Bronchial epithelial cell (primary cell): ENCODE data around the gene FIGNL2. TPM values are rescaled to one million over a fixed set of nuclear protein-coding genes. Genes with fewer than 3 reads are reported as not detected.
A peak's percentile ranks its signal among the peaks of the same experiment; 100 is the strongest.

Source experiments
- DNase-seq: peaks from one replicate; pipeline ENCODE4 v3.0.0-alpha.2; 2010; ENCODE audit warnings: low read depth
- FAIRE-seq: peaks from 2 replicates; lab custom pipeline; 2011; peaks lifted over from hg19 to GRCh38; lab: Jason Lieb, UNC
- H3K27me3 ChIP-seq: 2 replicates; pipeline ENCODE4 v1.5.1; 2011; ENCODE audit warnings: low read length; ENCODE audit not compliant: control insufficient read depth, insufficient read depth
- H3K36me3 ChIP-seq: 2 replicates; pipeline ENCODE4 v1.5.1; 2011; ENCODE audit warnings: low read length; ENCODE audit not compliant: control insufficient read depth, insufficient read depth
- H3K4me3 ChIP-seq: 2 replicates; pipeline ENCODE4 v1.5.1; 2011; ENCODE audit warnings: mild to moderate bottlenecking, low read depth, low read length, control low read depth
- CTCF ChIP-seq: IDR thresholded peaks from 2 replicates; pipeline ENCODE4 v1.5.1; 2011; ENCODE audit warnings: mild to moderate bottlenecking, moderate library complexity, low read length, control low read depth, inconsistent platforms; ENCODE audit not compliant: insufficient read depth, severe bottlenecking
- total RNA-seq: library from RNA; depleted of rRNA; stranded (reverse); fragments of >200 nt; gene quantifications from 2 replicates; pipeline ENCODE4 v1.2.1, GENCODE V29; 2014

Gene FIGNL2
- total RNA-seq, 1 donor from 2014 or later: not detected

DNA sequence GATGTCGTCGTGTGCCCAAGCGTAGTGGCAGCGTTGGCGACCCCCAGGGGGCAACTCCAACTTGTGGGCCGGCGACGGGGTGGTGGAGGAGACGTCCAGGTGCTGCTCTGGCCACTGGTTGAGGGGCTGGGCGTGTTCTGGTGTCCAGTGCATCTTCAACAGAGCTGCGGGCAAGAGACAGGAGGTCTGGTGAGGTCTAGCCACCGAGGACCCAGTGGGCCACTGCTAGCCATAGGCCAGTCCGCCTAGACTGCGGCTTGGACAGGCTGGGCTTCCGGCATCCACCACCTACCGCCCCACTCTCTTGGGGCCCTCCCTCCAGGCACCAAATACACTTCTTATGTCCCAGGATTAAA, 26.3 kb downstream of the FIGNL2 start:
- H3K27me3 ChIP-seq: peaks cover 15% of the 10 kb centered on the region
- TF ChIP-seq CTCF: no peak
- no peaks in the 10 kb centered on the region for H3K36me3 ChIP-seq
- H3K4me3 ChIP-seq: no peak overlapping the region
- no peak for FAIRE-seq
- no peak for DNase-seq

GRCh38 chr12:51821440-51822260, 26.9 kb downstream of the FIGNL2 start:
- H3K27me3 ChIP-seq: peaks cover 15% of the 10 kb centered on the region
- DNase-seq: no peak
- H3K36me3 ChIP-seq: no peaks in the 10 kb centered on the region
- no peak for TF ChIP-seq CTCF
- FAIRE-seq: no peak
- H3K4me3 ChIP-seq: peak overlapping the region; percentile 21

- Histone ChIP-seq H3K27me3 (peaks cover 15% of the 10 kb centered on the region), H3K36me3 (no peaks in the 10 kb centered on the region), H3K4me3 (peak overlapping the region; percentile 21)
- DNase-seq (no peak), FAIRE-seq (no peak)
- TF ChIP-seq CTCF: peak; percentile 24
Observed at GRCh38 chr12:51820526-51821439, 27.7 kb downstream of the FIGNL2 start.

- TF ChIP-seq CTCF: no peak
- FAIRE-seq (no peak), DNase-seq (no peak)
- Histone ChIP-seq H3K27me3 (peaks cover 17% of the 10 kb centered on the region), H3K4me3 (no peak overlapping the region), H3K36me3 (no peaks in the 10 kb centered on the region)
Observed at GRCh38 chr12:51819736-51820525, 28.6 kb downstream of the FIGNL2 start.

DNA sequence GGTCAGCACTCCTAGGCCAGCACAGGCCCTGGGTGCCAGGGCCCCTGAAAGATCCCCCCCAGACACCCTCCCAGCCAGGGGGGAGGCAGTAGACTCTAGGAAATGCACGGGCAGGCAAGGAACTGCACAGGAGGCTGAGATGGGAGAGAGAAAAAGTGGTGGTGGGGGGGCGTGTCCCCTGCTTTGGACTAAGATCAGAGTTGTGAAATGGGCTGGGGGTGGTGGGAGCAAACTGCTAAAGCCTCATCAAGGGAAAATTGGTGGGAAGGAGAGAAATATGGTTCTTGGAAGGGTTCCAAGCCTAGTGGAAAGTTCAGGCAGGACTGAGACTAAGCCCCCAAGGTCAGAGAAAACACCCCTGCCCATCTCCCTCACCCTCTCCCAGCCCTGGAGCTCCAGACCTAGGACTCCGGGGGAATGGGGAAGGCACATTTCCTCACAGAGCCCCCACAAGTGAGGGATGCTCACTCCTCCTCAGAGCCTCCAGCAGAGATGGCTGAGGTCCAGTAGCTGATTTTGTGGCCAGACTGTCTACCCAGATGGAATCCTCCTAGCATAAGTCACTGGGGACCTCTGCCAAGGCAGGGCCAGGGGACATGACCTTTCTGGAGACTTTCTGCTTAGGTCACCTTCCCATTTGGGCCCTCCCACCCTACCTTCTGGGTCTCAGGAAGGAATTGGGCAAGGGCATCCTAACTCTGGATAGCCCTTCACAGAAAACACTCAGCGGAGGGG, 29.8 kb downstream of the FIGNL2 start:
- FAIRE-seq: no peak
- no peak for DNase-seq
- H3K4me3 ChIP-seq: no peak overlapping the region
- peaks cover 21% of the 10 kb centered on the region for H3K27me3 ChIP-seq
- H3K36me3 ChIP-seq: no peaks in the 10 kb centered on the region
- no peak for TF ChIP-seq CTCF
